PC-3 (cell line): ENCODE measurements around the gene CNDP1. TPM values are rescaled to one million over a fixed set of nuclear protein-coding genes. Genes with fewer than 3 reads are reported as not detected.
A peak's percentile ranks its signal among the peaks of the same experiment; 100 is the strongest.

ENCODE experiments used
- ATAC-seq: fragments of 200-7000 bp; cut with Tn5 transposase; 2 replicates; pipeline ENCODE4 v1.9.1; 2020; ENCODE audit warnings: mild to moderate bottlenecking, moderate library complexity
- BruUV-seq: library from RNA; stranded (reverse); fragments of 400-500 nt; replicated peaks from 2 replicates; lab custom pipeline; 2021; lab: Mats Ljungman, UMichigan
- CTCF ChIA-PET: fragments of 300-600 bp; sonication (Branson Sonifier 250); formaldehyde crosslinking; loops from one replicate; lab custom pipeline; 2022; ENCODE audit warnings: antibody characterized with exemption; lab: Charles Lee
- POLR2A ChIA-PET: fragments of 300-600 bp; sonication (Branson Sonifier 250); formaldehyde crosslinking; loops from one replicate; lab custom pipeline; 2022; ENCODE audit warnings: antibody characterized with exemption; ENCODE audit not compliant: unreplicated experiment; lab: Charles Lee
- DNase-seq: peaks from one replicate; pipeline ENCODE4 v3.0.0-alpha.2; 2015
- H2AFZ ChIP-seq: fragments of 300-600 bp; sonication (generic); 2 replicates; pipeline ENCODE4 v1.6.0; 2016; ENCODE audit warnings: antibody characterized with exemption, low read length
- H3F3A ChIP-seq: fragments of 300-600 bp; sonication (generic); one replicate; pipeline ENCODE4 v1.6.0; 2017; ENCODE audit warnings: antibody characterized with exemption, low read length, control low read depth, mild to moderate bottlenecking; ENCODE audit not compliant: unreplicated experiment
- H3K27ac ChIP-seq: fragments of 300-600 bp; sonication (generic); 2 replicates; pipeline ENCODE4 v1.5.1; 2016; ENCODE audit warnings: mild to moderate bottlenecking, low read length
- H3K27me3 ChIP-seq: fragments of 300-600 bp; sonication (generic); 2 replicates; pipeline ENCODE4 v1.6.1; 2016; ENCODE audit warnings: low read length, mixed read lengths
- H3K36me3 ChIP-seq: fragments of 300-600 bp; sonication (generic); 2 replicates; pipeline ENCODE4 v1.6.1; 2016; ENCODE audit warnings: low read depth, mixed run types, low read length, mixed read lengths
- H3K4me1 ChIP-seq: fragments of 300-600 bp; sonication (generic); 2 replicates; pipeline ENCODE4 v1.5.1; 2016; ENCODE audit warnings: low read length; ENCODE audit not compliant: insufficient read depth
- H3K4me2 ChIP-seq: fragments of 300-600 bp; sonication (generic); 2 replicates; pipeline ENCODE4 v1.6.0; 2016; ENCODE audit warnings: low read length
- H3K4me3 ChIP-seq: fragments of 300-600 bp; sonication (generic); 2 replicates; pipeline ENCODE4 v1.5.1; 2016; ENCODE audit warnings: mild to moderate bottlenecking, low read length, mixed read lengths
- H3K79me2 ChIP-seq: fragments of 300-600 bp; sonication (generic); 2 replicates; pipeline ENCODE4 v1.6.1; 2017; ENCODE audit warnings: low read length, mixed read lengths
- H3K9ac ChIP-seq: fragments of 300-600 bp; sonication (generic); 2 replicates; pipeline ENCODE4 v1.6.0; 2016; ENCODE audit warnings: mild to moderate bottlenecking, low read length
- H3K9me2 ChIP-seq: fragments of 300-600 bp; sonication (generic); replicated peaks from 2 replicates; pipeline ENCODE4 v1.6.1; 2016; ENCODE audit warnings: mixed run types, low read length, mixed read lengths
- H3K9me3 ChIP-seq: fragments of 300-600 bp; sonication (generic); 2 replicates; pipeline ENCODE4 v1.6.1; 2016; ENCODE audit warnings: low read length, mixed read lengths
- H4K20me1 ChIP-seq: fragments of 300-600 bp; sonication (generic); 2 replicates; pipeline ENCODE4 v1.6.1; 2016; ENCODE audit warnings: low read length, mixed read lengths
- CTCF ChIP-seq: fragments of 300-600 bp; sonication (generic); conservative IDR thresholded peaks from 2 replicates; pipeline ENCODE4 v1.5.1; 2017; ENCODE audit warnings: antibody characterized with exemption, low read depth, mild to moderate bottlenecking, low read length
- EZH2 ChIP-seq: fragments of 300-600 bp; sonication (generic); IDR thresholded peaks from one replicate; pipeline ENCODE4 v1.6.1; 2017; ENCODE audit warnings: antibody characterized with exemption, mild to moderate bottlenecking, low read length; ENCODE audit not compliant: unreplicated experiment
- EZH2phosphoT487 ChIP-seq: fragments of 300-600 bp; sonication (generic); IDR thresholded peaks from 2 replicates; pipeline ENCODE4 v1.6.1; 2018; ENCODE audit warnings: mild to moderate bottlenecking, antibody characterized with exemption, low read length, borderline replicate concordance
- intact Hi-C: fragments of 100-400 bp; cut with micrococcal nuclease; formaldehyde crosslinking; loops from 2 replicates; pipeline ENCODE4 v1.9.0; 2023
- total RNA-seq: library from RNA; depleted of rRNA; stranded (reverse); fragments of >200 nt; gene quantifications from 2 replicates; pipeline ENCODE4 v1.2.3, GENCODE V29; 2014

The CNDP1 gene
- total RNA-seq, 1 experiment from 2014 or later: not detected

DNA sequence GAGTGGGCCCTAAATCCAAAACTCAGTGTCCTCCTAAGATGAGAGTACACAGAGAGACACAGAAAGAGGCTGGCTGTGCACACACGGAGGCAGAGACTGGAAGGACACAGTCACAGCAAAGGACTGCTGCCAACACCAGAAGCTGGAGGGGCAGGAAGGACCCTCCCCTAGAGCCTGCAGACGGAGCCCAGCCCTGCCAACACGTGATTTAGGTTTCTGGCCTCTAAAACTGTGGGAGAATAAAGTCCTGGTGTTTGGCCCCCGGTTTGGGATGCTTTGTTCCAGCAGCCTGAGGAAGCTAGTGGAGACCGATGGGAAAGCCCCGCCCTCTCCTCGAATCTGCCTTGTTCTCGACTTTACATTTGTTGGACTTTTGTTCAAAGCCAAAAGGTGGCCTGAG is 10.6 kb downstream of the CNDP1 start:
- Histone ChIP-seq H3K27ac (no peak overlapping the region), H3K9me3 (peaks cover 11% of the 10 kb centered on the region), H3K4me3 (no peak overlapping the region), H2AFZ (no peak overlapping the region), H3K79me2 (no peaks in the 10 kb centered on the region), H3K4me1 (peaks cover 12% of the 10 kb centered on the region), H3K4me2 (no peak overlapping the region), H3K36me3 (no peaks in the 10 kb centered on the region), H3F3A (no peaks in the 10 kb centered on the region), H3K9me2 (no peaks in the 10 kb centered on the region), H4K20me1 (no peaks in the 10 kb centered on the region), H3K27me3 (no peaks in the 10 kb centered on the region), H3K9ac (no peak overlapping the region)
- BruUV-seq: no TSS peak
- POLR2A ChIA-PET: no interaction called here
- intact Hi-C loops: no loop called here
- no peak for ATAC-seq
- CTCF ChIA-PET: no interaction called here
- no peak for DNase-seq
- TF ChIP-seq EZH2 (no peak), CTCF (no peak), EZH2phosphoT487 (no peak)

GRCh38 chr18:74546007-74546406 is 11.7 kb downstream of the CNDP1 start:
- no peak for ATAC-seq
- DNase-seq: no peak
- Histone ChIP-seq H3K4me3 (no peak overlapping the region), H3K27me3 (no peaks in the 10 kb centered on the region), H4K20me1 (no peaks in the 10 kb centered on the region), H3K4me2 (no peak overlapping the region), H3K79me2 (no peaks in the 10 kb centered on the region), H3K27ac (no peak overlapping the region), H3K9me2 (no peaks in the 10 kb centered on the region), H3K36me3 (no peaks in the 10 kb centered on the region), H3K9ac (no peak overlapping the region), H2AFZ (no peak overlapping the region), H3K9me3 (peaks cover 13% of the 10 kb centered on the region), H3F3A (no peaks in the 10 kb centered on the region), H3K4me1 (peaks cover 12% of the 10 kb centered on the region)
- ChIA-PET POLR2A (no interaction called here), CTCF (no interaction called here)
- BruUV-seq: no TSS peak
- TF ChIP-seq EZH2phosphoT487: no peak
- no peak for TF ChIP-seq EZH2
- no peak for TF ChIP-seq CTCF
- intact Hi-C loops: no loop called here

DNA sequence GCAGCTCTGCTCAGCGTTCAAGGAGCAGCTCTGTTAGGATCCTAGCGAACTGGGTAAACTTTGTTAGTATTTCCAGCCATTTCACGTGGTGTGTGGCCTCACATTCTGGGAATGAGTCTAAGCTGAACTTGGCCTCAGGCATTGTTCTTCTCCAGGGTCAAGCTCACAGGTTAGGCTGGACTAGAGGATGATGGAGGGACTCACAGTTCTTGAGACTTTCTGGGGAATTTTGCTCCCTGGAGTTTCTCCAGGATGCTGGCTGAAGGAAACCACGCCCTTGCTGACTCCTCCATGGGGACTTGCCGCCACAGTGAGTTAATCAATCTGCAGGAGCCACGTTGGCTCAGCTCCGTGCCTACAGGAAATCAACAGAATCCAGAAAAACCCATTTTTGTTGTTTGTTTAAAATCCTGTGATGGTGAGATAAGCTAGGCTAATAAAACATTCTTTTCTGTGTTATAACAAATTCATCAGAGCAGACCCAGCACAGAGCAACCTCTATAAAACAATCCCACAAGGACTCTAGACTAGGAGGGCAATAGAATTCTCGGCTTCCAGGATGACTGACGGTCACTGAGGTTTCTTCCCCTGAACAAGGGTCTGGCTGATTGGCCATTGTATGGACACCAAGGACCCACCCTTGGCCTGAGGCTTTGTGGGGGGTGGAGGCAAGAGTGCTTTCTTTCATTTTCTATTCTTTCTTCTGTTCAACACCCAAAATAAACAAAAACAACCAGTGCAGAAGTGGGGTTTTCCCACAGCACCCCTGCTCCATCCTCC is 12.6 kb downstream of the CNDP1 start:
- no peak overlapping the region for H3K4me3 ChIP-seq
- TF ChIP-seq EZH2phosphoT487 (no peak), CTCF (no peak), EZH2 (no peak)
- H3F3A ChIP-seq: no peaks in the 10 kb centered on the region
- H3K4me2 ChIP-seq: peak overlapping the region; percentile 36
- H2AFZ ChIP-seq: peak overlapping the region; percentile 29
- H4K20me1 ChIP-seq: no peaks in the 10 kb centered on the region
- peaks cover 13% of the 10 kb centered on the region for H3K9me3 ChIP-seq
- CTCF ChIA-PET: no interaction called here
- ATAC-seq: peak; percentile 84
- H3K36me3 ChIP-seq: no peaks in the 10 kb centered on the region
- DNase-seq: peak; percentile 46
- POLR2A ChIA-PET: no interaction called here
- H3K9ac ChIP-seq: no peak overlapping the region
- no TSS peak for BruUV-seq
- H3K4me1 ChIP-seq: peaks cover 12% of the 10 kb centered on the region
- intact Hi-C loops: no loop called here
- no peaks in the 10 kb centered on the region for H3K9me2 ChIP-seq
- no peak overlapping the region for H3K27ac ChIP-seq
- no peaks in the 10 kb centered on the region for H3K27me3 ChIP-seq
- no peaks in the 10 kb centered on the region for H3K79me2 ChIP-seq
